Esophagus muscularis mucosa (tissue), 4 donors: Measurements from ENCODE around the gene CAPN8. TPM values are rescaled to one million over a fixed set of nuclear protein-coding genes. Genes with fewer than 3 reads are reported as not detected.
A peak's percentile ranks its signal among the peaks of the same experiment; 100 is the strongest.

Source experiments
- DNase-seq: peaks from one replicate; pipeline ENCODE4 v3.0.0-alpha.2; 2017; ENCODE audit errors: extremely low spot score
- H3K27ac ChIP-seq, 4 donors: fragments of 200-600 bp; sonication (generic); replicated peaks in 1 of 4; 1 replicate in 3 of 4; 2 replicates in 1 of 4; pipeline ENCODE4 v1.5.1; 2016 to 2019; ENCODE audit warnings: mild to moderate bottlenecking in 1 of 4
- H3K27me3 ChIP-seq, 4 donors: fragments of 200-600 bp; sonication (generic); one replicate each; pipeline versions ENCODE4 v1.5.1 to v1.6.0; 2016 to 2019
- H3K36me3 ChIP-seq, 4 donors: fragments of 200-600 bp; sonication (generic); one replicate each; pipeline ENCODE4 v1.5.1; 2016 to 2019
- H3K4me1 ChIP-seq, 4 donors: fragments of 200-600 bp; sonication (generic); one replicate each; pipeline ENCODE4 v1.5.1; 2016 to 2019
- H3K4me3 ChIP-seq, 4 donors: fragments of 200-600 bp; sonication (generic); 1 replicate in 2 of 4; 2 replicates in 2 of 4; pipeline ENCODE4 v1.5.1; 2016 to 2019; ENCODE audit warnings: mild to moderate bottlenecking in 4 of 4, moderate library complexity in 1 of 4
- H3K9me3 ChIP-seq, 4 donors: fragments of 200-600 bp; sonication (generic); 1 replicate in 3 of 4; 2 replicates in 1 of 4; pipeline ENCODE4 v1.5.1; 2016 to 2019
- CTCF ChIP-seq, 3 experiments: fragments of 200-600 bp in 2 of 3; fragments of 450-650 bp in 1 of 3; sonication (generic) in 2 of 3; IDR thresholded peaks; one replicate each; pipeline ENCODE4 v1.5.1; 2017 to 2019; ENCODE audit warnings: antibody characterized with exemption in 3 of 3, mild to moderate bottlenecking in 2 of 3, moderate library complexity in 1 of 3
- EP300 ChIP-seq: sonication (generic); formaldehyde crosslinking; IDR thresholded peaks from one replicate; pipeline ENCODE4 v1.6.1; 2017; ENCODE audit warnings: antibody characterized with exemption
- POLR2A ChIP-seq: fragments of 450-650 bp; IDR thresholded peaks from one replicate; pipeline ENCODE4 v1.6.1; 2017; ENCODE audit warnings: antibody characterized with exemption, moderate library complexity, mild to moderate bottlenecking, low read depth
- POLR2AphosphoS5 ChIP-seq, 2 donors: sonication (generic); formaldehyde crosslinking; IDR thresholded peaks; one replicate each; pipeline ENCODE4 v1.6.1; 2017; ENCODE audit warnings: antibody characterized with exemption in 2 of 2
- WGBS: methylation state at CpG from one replicate; pipeline ENCODE4 v1.1.5; 2018; 5-methylcytosine and 5-hydroxymethylcytosine counted together
- intact Hi-C: fragments of 100-400 bp; cut with DNase I; formaldehyde crosslinking; loops from one replicate; pipeline ENCODE4 v1.15.1; 2023
- total RNA-seq, 4 donors: library from RNA; depleted of rRNA; stranded (reverse); fragments of >200 nt; gene quantifications; one replicate each; pipeline versions ENCODE4 v1.1.0 to v1.2.1, GENCODE V29; 2016

The CAPN8 gene
- total RNA-seq, 4 donors from 2014 or later = 1.0 TPM; not detected in 3

DNA sequence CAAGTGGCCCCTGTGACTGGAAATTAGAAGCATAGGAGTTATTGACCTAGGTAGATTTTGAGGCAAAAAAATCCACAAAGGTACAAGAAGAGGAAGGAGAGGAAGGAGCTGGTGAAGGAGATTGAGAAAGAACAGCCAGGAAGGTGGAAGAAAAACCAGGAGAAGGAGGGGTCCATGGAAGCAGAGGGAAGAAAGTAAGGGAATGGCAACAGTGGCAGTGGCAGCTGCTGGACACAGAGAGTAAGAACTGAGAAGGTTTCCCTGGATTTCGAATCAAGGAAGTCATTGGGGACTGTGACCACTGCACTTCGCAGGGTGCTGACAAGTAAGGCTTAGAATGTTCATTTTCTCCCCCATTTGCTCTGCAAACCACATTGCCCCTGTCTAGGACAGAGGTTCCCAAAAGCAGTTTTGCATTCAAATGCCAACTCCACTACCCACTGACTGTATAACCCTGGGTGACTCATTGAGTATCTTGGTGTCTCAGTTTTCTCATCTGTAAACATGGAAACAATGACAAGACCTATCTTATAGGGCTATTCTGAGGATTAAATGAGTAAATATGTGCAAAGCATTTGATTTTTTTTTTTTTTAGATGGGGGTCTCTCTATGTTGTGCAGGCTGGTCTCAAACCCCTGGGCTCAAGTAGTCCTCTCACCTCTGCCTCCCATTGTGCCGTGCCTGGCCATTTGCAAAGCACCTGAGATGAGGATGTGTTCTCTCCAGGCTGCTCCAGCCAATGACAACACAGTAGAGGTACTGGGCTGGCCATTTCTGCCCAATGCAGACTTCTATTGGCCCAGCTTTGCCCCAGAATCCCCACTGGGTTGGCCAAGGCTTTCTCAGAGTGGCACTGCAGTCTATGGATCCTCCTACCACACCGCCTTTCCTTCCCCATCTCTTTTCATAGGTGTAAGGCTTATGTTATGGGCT, 37.5 kb upstream of the CAPN8 start:
- Histone ChIP-seq H3K27me3 (no peaks in the 10 kb centered on the region), H3K9me3 (no peaks in the 10 kb centered on the region), H3K4me1 (peaks cover 38 to 67% (median 61%) of the 10 kb centered on the region in 4 donors), H3K4me3 (no peak overlapping the region), H3K27ac (peak overlapping the region in 3 of 4 donors; percentile 36 to 88 (median 51)), H3K36me3 (no peaks in the 10 kb centered on the region)
- TF ChIP-seq EP300 (no peak), POLR2AphosphoS5 (IDR thresholded peaks at IDR 0.05) (no peak), CTCF (IDR thresholded peaks at IDR 0.05) (no peak), POLR2A (no peak)
- WGBS = 87% methylated on average over 4 of the region's 4 CpGs
- intact Hi-C loops = loop anchor here (5.0 kb wide), 1 partner anchor 139 kb away; no protein-coding TSS in a partner anchor
- DNase-seq = no peak

- peak overlapping the region in 1 of 4 donors; percentile 6 for H3K4me3 ChIP-seq
- DNase-seq = no peak
- no peaks in the 10 kb centered on the region for H3K27me3 ChIP-seq
- intact Hi-C loops = loop anchor here (5.0 kb wide), 1 partner anchor 141 kb away; no protein-coding TSS in a partner anchor
- H3K9me3 ChIP-seq = no peaks in the 10 kb centered on the region
- H3K4me1 ChIP-seq = peaks cover 19 to 49% (median 42%) of the 10 kb centered on the region in 4 donors
- WGBS = 20% methylated on average over 6 of the region's 8 CpGs
- TF ChIP-seq POLR2AphosphoS5 (IDR thresholded peaks at IDR 0.05) (peak; percentile 52 to 78), CTCF (IDR thresholded peaks at IDR 0.05) (no peak), POLR2A (no peak), EP300 (no peak)
- no peaks in the 10 kb centered on the region for H3K36me3 ChIP-seq
- peak overlapping the region; percentile 76 to 88 (median 82) for H3K27ac ChIP-seq
Observed at GRCh38 chr1:223700942-223701637, 35.6 kb upstream of the CAPN8 start.

DNA sequence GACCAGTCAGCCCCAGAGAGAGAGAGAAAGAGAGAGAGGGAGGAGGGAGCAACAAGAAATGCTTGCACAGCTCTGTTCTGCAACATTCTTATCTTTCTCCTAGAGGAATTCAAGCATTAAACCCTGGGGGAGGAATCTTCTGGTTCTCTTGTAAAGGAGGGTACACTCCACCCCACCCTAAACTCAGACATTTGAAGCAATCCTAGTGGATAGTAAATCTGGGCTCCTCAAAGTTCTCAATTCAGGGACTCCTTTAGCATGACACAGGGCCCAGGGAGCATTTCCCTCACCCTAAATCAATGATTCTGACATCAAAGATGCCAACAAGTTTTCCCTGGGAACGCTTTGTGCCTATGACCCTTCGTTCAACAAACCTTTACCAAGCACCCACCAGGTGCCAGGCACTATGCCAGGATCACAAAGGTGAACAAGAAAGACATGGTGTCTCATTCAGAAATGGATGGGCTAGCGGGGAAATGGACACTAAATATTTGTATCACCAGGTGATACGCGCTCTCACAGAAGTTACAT, 35.0 kb upstream of the CAPN8 start:
- Histone ChIP-seq H3K27me3 (no peaks in the 10 kb centered on the region), H3K36me3 (no peaks in the 10 kb centered on the region), H3K9me3 (no peaks in the 10 kb centered on the region), H3K4me1 (peaks cover 13 to 43% (median 36%) of the 10 kb centered on the region in 4 donors), H3K27ac (peak overlapping the region; percentile 76 to 88 (median 82)), H3K4me3 (no peak overlapping the region)
- intact Hi-C loops = loop anchor here (5.0 kb wide), 1 partner anchor 142 kb away; no protein-coding TSS in a partner anchor
- DNase-seq = no peak
- TF ChIP-seq EP300 = no peak
- TF ChIP-seq POLR2A = no peak
- no peak for TF ChIP-seq CTCF (IDR thresholded peaks at IDR 0.05)
- TF ChIP-seq POLR2AphosphoS5 (IDR thresholded peaks at IDR 0.05) = no peak
- WGBS = 58% methylated on average over 5 of the region's 5 CpGs

DNA sequence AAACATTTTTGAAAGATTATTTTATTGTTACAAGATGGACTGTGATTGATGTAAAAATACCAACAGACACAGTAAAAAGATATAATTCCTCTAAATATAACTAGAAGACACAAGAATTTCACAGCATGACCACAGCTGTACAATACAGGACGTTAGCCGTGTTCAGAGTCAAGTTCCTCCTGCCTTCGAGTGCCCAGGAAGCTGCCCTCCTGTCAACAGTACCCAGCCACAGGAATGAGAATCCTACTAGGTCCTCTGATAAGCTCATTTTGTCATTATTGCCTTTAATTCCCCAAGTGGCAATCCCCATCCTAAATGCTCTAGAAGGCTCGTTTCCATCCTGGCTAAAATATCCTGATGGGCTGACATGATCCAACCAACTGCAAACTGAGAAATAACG, 30.4 kb upstream of the CAPN8 start:
- Histone ChIP-seq H3K27ac (no peak overlapping the region), H3K4me3 (no peak overlapping the region), H3K4me1 (peaks cover 4 to 16% (median 13%) of the 10 kb centered on the region in 4 donors), H3K9me3 (no peaks in the 10 kb centered on the region), H3K27me3 (no peaks in the 10 kb centered on the region), H3K36me3 (no peaks in the 10 kb centered on the region)
- no peak for TF ChIP-seq POLR2A
- TF ChIP-seq EP300 = no peak
- no peak for TF ChIP-seq CTCF (IDR thresholded peaks at IDR 0.05)
- TF ChIP-seq POLR2AphosphoS5 (IDR thresholded peaks at IDR 0.05) = no peak
- no peak for DNase-seq
- WGBS = 81% methylated on average over 5 of the region's 5 CpGs
- intact Hi-C loops = loop anchor here (5.0 to 10.0 kb wide), 2 partner anchors 51 to 359 kb away; no protein-coding TSS in a partner anchor
